HG03060 (cell line): Measurements from ENCODE around the gene CTBP1.
"Not testable (repeated sequence)": the region's sequence is repeated elsewhere in the genome, so short reads cannot be mapped to it uniquely, and the experiment has no call there.

Source experiments
- ATAC-seq: cut with Tn5 transposase; IDR thresholded peaks from one replicate; pipeline ENCODE4 v1.9.1; 2021; ENCODE audit warnings: low read depth, moderate number of reproducible peaks; ENCODE audit not compliant: unreplicated experiment

Gene CTBP1

DNA sequence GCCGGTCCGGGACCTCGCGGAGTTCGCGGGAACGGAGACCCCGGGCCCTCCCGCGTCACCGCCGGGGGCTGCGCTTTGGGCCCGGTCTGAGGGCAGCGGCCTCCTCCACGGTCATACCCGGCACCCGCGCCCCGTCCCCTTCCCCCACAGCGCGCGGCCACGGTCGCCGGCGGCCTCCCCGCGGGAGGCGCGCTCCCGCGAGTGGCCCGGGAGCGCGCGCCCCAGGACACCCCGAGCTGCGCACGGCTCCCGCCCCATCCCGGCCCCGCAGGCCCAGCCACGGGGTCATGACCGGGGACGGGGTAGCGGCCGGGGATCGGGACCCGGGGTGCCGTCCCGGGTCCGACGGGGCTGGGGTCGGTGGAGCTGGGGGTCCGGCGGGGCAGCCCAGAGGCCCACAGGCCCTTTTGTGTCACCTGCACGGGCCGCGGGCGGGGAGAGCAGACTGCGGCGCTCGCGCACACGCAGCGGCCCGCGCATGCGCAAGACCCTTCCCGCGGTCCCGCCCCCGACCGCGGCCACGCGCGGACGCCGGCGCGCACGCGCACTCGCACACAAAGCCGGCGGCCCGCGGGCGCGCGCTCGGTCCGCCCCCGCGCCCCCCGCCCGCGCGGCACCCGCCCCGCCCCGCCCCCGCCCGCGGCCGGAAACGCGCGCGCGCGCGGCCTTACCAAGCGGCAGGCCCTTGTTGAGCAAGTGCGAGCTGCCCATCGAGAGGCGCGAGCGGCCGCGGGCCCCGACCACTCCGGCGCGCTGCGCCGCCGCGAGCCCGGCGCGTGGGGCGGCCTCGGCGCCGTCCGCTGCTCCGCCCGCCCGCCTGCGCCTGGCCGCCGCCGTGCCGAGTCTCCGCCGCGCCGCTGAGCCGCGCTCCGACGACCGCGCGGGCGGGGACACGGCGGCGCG, at the start of gene CTBP1:
TSS of gene CTBP1 (minus strand) at position 886 of the 903 bp plus-strand sequence. CDS start 7,799 bp downstream, outside the sequence.
- peak; percentile 32 for ATAC-seq

DNA sequence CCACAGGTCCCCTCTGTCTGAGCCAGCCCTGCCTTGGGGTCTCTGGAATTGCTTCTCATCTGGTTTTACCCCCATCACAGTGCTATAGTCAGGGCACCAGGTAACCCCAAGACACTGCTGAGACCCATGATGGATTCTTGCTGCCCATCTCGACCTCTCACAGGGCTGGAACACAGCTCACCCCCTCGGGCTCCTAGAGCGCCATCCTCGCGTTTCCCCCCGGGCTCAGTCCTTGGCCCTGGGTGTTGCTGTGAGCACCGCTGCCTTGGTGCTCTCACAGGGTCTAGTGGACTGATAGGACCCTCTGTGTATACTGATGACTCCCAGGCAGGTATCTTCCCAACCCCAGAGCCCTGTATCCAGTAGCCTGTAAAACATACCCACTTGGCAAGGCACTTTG, 49.5 kb upstream of the CTBP1 start:
- no peak for ATAC-seq

DNA sequence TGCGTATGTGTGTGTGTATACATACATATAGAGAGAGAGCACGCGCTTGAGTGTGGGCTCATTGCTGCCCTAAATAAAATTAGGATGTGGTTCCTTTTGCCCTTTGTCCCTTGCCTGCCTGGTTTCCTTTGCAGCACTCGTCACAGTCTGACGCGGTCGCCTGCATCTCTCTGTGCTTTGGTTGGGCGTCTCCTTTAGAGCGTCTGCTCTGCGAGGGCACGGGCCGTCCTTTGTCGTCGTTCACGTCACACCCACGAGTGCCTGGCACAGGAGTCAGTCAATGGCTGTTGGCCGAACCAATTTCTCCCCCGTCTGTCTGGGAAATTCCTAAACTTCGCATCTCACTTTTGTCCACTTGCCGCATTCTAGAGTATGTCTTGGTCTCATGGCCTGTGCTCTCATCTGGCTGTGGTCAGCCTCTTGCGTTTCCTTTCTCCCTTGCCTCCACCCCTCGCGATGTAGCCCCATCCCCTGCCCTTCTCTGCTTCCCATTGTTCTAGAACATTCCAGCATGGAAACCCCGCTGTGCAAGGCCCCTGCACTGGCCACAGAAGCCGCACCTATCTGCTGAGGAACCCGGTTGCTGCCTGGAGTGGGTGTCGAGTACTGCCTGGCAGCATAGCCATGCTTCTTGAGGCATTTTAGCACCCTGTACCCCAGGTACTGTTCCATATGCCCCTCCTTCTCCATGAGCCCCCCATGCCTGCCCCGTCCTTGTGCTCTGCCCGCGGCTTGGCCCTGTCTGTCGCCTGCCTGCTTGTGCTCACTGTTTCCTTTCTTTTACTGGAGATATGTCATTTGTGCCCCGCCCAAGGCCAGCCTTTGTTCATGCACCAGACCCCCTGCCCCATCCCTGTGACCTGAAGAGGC, 48.8 kb upstream of the CTBP1 start:
- no peak for ATAC-seq

DNA sequence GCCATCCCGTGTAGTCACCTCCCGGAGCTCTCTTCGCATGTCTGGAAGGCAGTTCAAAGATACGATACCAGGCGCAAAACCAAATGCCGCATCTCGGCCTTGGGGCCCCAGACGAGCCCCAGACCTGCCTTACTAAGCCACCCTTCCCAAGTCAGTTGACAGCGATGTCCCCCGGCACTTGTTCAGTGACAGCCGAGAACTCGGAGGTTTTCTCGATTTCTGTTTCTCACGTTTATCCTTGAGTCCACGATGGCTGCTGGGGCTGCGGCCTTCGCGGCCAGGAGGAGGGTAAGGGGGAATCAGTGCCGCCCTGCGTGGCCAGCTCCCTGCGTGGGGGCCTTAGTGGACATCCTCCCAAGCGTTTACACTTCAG, 48.1 kb upstream of the CTBP1 start:
- no peak for ATAC-seq

DNA sequence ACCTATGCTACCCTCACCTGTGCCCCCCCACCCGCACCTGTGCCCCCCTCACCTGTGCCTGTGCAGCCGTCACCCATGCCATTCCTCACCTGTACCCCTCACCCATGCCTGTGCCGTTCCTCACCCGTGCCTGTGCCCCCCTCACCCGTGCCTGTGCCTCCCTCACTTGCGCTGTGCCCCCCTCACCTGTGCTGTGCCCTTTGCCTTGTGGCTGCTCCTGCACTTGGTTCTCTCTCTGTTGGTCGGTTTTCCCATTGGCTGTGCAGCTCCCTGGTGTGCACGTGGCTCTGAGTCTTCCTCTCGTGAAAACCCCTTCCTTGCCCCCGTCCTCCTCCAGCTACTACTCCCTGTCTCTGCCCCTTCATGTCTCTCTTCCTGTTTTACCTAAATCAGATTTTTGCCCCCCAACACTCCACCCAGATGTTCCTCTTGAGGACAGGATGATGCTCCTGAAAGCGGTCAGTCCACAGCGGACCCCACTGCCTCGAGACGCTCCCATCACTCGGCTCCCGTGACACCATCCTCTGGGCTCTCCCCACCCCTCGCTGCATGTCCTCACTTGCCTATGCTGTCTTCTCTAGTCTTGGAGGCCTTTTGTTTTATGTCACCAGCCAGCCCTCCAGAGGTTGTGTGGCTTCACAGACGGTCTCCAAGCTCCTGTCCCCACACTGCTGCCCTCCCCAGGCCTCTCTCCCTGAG, 47.5 kb upstream of the CTBP1 start:
- ATAC-seq = no peak

DNA sequence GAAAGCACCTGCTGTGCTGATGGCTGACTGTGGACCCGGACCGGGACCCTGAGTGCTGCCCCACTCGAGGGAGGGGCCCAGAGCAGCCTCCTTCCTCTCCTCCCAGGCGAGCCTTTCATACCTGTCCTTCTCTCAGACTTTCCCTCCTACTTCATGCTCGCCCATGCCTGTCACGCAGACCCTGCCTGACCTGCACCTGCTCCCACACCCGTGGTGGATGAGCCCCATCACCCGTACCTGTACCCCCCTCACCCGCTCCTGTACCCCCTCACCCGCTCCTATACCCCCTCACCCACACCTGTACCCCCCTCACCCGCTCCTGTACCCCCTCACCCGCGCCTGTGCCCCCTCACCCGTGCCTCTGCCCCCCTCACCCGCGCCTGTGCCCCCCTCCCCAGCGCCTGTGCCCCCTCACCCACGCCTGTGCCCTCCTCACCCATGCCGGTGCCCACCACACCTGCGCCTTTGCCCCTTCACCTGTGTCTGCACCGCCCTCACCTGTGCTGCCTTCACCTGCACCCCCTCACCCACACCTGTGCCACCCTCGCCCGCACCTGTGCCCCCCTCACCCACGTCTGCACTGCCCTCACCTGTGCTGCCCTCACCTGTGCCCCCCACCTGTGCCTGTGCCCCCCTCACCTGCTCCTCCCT, 46.6 kb upstream of the CTBP1 start:
- no peak for ATAC-seq

DNA sequence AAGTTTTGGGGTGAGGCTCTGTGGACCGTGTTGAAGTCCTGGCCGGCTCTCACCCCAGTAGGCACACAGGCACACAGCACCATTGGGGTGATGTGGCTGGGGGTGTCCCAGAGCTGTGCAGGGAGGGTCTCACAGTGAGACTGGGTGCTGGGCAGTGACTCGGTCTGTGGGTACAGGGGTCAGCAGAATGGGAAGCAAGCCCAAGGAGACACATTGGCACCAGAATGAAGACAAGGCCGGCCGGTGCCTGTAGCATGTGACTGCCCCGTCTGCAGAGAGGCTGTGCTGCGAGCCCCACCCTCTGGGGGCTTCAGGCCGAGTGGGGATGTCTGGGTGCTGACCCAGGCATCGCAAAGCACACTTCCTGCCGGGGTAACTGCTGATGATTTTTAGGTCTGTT, 46.0 kb upstream of the CTBP1 start:
- ATAC-seq = no peak

DNA sequence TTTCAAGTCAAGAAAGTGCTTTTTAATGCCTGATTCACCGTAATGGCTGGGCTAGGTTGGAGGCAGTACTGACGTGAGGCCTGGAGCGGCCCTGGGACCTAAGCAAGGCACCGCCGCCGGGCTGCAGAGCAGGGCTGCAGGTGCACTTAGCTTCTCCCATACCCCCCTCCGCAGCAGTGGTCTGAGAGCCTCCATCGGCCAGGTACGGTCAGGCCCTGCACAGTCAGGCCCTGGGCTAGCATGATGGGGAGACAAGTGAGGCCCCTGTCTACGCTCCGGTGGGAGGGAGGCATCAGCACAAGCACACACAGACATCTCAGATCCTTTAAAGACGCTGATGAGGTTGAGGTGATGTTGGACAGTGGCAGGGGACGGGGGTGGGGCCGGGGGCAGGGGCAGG, 45.5 kb upstream of the CTBP1 start:
- no peak for ATAC-seq

DNA sequence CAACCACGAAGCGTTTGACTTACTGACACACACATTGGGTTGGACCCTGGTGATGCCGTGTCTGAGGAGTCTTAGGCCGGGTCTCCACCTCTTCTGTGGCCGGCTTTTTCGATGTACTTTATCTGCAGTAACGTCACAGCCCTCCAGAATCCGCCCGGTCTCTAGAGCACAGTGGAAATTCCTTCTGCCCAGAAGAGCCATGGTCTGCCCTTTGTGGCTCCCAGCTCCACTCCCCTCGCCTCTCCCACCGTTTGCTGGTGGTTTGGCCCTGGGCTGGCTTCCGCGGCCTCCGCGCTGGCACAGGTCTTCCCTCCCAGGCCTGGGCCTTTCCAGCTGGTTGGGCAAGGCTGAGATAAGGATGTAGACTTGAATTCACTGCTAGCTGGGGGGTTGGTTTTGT, 45.1 kb upstream of the CTBP1 start:
- no peak for ATAC-seq

DNA sequence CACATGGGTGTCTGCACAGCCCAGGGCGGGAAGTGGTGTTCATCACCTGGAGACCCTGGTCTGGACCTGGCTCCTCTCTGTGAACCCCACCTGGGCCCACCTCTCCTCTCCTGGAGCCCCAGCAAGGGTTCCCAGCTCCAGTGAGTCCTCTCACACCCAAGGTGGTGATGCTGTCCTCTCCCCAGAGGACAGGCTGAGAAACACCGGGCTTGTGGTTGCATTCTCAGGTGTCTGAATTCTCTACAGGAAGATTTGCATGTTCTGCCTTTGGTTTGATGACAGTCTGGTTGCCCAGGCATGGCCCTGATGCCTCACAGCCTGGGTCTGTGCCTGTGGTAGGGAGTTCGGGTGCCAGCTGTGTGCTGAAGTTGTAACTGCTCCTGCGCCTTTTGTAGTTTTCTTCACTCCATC, 44.6 kb upstream of the CTBP1 start:
- ATAC-seq = no peak

DNA sequence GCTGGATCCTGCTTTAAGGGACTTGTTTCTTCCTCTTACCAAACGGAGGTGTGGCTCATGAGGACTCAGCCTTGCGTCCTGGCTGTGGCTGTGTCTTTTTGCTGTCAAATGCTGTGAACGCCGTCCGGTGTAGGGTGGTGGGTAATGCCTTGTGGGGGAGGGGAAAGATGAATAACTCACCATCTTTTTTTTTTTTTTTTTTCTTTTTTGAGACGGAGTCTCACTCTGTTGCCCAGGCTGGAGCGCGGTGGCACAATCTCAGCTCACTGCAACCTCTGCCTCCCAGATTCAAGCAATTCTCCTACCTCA, 43.7 kb upstream of the CTBP1 start:
- not testable (repeated sequence) for ATAC-seq

DNA sequence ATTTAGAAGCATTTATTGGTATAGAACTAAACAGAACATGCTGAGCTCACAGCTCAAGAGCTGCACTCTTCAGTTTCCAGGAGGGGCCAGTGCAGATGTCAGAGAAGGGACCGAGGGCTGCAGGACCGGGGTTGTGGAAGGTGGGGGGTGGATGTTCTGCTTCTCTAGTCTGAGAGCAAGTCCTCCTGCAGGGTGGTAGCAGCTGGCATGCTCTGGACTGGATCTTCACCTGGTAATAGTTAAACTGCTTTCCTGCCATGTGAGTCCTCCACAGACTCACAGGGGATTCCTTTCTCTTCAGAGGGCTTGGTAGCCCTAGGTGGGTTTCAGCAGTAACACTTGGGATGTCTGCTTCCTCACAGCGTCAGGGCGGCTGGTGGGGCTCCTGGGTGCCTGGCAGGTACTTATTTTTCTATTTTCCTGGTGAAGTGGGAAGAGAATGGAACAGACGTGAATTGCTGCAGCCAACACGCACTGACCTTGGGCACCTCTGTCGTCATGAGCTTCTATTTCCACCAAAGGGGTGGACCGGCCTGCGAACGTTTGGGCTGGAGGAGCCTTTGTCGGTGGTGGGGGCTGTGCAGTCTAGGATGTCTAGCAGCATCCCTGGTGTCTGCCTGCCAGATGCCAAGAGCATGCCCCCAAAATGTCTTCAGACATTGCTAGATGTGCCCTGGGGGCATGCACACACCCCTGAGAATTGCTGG, 43.2 kb upstream of the CTBP1 start:
- no peak for ATAC-seq

DNA sequence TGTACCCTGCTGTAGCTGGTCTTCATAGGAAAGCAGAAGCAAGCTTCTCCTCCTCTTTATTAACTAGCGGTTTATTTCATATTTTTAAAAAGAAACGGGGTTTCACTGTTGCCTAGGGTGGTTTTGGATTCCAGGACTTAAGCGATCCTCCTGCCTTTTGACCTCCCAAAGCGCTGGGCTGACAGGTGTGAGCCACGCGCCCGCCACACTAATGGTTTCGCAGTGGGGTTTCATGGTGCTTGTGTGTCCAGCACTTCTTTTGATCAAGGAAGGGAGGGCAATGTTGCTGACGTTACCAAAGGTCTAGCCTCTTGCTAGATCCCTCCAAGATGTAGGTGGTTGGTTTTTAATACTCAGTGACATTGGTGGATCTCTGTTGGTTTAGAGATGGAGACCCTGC, 42.2 kb upstream of the CTBP1 start:
- ATAC-seq = no peak

DNA sequence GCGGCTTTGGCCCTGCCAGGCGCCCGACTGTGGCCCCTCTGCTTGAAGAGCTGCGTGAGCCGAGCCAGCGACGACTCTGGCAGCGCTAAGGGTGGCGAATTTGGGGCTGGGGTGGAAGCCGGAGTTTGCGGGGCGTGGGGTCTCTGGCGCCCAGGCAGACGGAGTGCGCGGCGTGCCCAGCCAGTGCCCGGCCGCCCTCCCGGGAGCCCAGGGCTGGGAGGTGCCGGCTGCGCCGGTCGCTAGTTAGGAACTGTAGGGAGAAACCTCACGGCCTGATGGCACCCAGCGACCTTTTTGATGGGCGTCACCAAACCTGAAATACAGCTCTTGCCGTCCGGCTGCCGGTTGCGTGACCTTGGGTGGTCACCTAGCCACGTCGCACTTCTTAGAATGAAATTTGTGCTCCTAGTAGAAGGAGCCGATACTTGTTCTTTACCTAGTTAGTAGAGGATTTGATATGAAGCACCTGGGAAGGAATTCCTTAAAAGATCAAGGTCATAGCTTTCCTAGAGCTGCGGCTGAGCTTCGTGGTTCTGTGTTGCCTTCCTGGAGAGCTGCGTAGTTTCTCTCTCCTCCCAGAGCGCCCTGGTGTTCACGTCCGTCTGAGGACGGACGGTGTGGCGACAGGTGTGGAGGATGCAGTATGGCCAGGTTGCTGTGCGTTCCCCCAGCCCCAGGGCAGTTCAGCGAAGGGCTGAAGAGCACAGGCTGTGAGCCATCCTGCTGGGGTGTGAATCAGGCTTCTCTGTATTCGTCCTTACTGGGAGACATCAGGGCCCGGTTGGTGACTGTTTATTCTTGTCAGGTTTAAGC, 41.4 kb upstream of the CTBP1 start:
- ATAC-seq = no peak

DNA sequence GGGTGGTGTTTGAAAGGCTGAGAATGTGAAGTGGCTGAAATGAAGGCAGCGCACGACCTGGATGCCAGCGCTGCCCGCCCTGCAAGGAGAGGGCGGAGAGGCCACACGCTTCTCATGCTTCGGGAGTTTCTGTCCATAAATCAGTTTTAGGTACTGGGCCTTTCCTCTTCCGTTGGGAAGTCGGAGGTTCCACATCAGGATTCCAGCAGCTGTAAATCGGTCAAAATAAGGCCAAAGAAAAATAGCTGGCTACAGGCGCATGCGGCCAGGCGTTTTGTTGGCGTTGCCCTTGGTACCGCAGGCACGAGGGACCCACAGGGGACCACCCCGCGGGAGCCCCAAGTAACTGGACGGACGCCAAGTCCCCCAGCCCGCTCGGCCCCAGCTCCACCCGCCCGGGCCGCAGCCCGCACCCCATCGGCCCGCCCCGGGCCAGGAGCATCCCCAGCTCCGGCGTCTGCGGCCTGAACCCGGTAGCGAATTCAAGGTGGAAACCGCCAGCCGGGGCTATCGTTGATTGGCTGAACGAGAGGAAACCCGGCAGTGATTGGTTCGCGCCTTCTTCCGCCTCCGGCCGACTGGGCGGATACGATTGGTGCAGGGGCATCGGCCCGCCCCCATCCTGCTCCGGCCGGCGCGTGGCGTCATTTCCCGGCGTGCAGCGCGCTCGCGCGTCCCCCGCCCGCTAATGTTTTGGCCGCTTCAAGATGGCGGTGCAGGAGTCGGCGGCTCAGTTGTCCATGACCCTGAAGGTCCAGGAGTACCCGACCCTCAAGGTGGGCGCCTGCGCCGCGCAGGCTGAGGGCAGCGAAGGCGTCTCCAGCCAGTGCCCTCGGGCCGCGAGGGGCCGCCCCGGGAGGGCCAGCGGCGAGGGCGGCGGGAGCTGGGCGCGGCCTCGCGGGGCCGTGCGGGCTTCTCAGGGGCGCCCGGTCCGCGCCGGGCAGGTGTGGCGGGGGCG, 40.6 kb upstream of the CTBP1 start, which contains the start of gene MAEA:
TSS of gene MAEA (plus strand) at position 685 of the 958 bp plus-strand sequence. CDS start at position 708, 23 bp downstream.
- ATAC-seq = peak; percentile 85

DNA sequence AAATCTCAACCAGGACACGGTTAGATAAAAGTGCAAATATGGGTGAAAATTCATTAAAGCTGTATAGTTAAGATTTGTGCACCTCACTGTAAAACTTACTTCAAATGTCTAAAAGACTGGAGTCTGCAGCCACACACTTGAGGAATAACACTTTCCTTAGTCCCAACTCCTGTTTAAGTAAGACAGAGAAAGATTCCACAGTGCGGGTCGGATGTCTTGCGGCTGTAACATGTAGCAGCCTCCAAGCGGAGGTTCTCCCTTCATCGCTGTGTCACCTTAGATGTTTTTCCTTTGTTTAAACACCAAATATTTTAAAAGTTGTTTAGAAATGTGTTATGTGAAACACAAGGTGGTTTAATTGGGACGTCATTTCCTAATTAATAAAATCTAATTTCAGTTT, 39.9 kb upstream of the CTBP1 start:
- no peak for ATAC-seq

DNA sequence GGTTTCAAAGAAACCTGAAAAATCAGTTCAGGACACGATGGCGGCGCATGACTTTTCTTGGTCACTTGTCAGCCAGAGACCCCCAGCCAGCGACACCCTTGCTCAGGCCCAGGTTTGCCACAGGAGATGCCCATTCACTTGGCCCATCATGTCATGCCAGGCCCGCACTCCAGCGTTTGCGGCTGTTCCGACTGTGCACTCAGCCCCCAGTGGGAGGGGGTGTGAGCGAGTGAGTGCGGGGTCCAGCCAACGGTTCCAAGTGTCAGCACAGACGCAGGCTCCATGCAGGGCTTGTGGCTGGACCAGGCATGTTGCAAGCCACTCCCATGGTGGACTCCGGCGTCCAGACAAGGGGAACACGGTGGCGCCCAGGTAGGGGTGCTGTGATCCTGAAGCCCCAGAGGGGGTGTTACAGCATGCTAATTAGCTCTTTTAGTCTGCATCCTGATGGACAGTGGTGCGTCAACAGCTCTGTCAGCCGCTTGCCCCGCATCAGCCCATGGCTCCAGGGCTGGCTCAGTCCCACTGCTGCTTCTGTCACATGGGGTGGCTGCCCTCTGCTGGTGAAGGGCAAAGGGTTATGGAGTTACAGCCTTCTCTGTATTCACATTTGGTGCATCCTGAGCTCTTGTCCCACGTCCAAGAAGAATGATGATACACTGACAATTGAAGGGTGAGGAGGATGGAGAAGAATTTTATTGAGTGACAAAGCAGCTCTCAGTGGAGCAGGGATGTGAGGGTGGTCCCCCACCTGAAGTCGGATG, 37.0 kb upstream of the CTBP1 start:
- ATAC-seq = no peak
